ENCODE results near the gene NUDT4.
"Not testable (repeated sequence)": the region's sequence is repeated elsewhere in the genome, so short reads cannot be mapped to it uniquely, and the experiment has no call there.

NUDT4 gene

DNA sequence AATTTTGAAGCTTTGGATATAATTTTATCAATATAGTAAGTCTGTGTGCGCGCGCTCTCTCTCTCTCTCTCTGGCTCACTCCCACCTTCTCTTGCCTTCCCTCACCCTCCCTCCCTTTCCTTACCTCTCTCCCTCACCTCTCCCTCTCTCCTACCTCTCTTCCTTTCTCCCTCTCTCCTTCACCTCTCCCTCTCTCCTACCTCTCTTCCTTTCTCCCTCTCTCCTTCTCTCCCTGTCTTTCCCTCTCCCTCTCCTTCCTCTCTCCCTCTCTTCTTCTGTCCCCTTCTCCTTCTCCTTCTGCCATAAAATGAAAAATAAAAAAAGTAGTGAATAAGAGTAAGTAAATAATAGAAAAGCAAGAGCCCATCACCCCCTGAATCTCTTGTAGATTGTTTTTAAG, 9.0 kb upstream of the NUDT4 start:
- no peak for DNase-seq

DNA sequence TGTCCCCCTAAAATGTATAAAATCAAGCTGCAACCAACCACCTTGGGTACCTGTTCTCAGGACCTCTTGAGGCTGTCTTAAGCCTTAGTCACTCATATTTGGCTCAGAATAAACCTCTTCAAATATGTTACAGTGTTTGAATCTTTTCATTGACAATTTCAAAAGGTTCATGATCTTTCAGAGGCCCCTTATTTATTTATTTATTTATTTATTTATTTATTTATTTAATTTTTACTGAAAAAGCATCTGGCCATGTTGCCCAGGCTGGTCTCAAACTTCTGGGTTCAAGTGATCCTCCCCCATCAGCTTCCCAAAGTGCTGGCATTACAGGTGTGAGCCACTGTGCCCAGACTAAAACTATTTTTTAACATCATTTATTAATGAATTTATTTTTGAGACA, 8.2 kb upstream of the NUDT4 start:
- no peak for DNase-seq

GRCh38 chr12:93370947-93371346, 6.8 kb upstream of the NUDT4 start:
- no peak for DNase-seq

- DNase-seq = no peak
Observed at GRCh38 chr12:93373961-93374656, 3.6 kb upstream of the NUDT4 start.

- DNase-seq = no peak
Observed at GRCh38 chr12:93375906-93376305, 1.8 kb upstream of the NUDT4 start.

- no peak for DNase-seq
Observed at GRCh38 chr12:93376436-93377251, 1.1 kb upstream of the NUDT4 start.

- DNase-seq = peak; percentile 66
Observed at GRCh38 chr12:93378196-93378997, 672 bp downstream of the NUDT4 start.

DNA sequence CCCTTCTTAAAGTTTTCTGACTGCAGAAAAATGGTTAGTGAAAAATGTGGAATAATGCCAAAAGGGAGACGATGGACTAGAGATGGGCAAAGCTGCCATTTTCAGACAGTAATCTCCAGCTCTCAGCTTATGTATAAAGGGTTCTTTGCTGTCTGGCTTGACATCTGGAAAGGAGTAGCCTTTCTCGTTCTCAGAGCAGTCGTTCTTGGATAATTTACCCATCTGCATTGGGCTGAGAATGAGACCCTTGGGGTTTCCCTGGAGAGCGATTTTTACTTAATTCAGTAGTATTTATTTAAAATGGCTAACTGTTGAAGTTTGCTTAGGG, 1.2 kb downstream of the NUDT4 start:
- no peak for DNase-seq

DNA sequence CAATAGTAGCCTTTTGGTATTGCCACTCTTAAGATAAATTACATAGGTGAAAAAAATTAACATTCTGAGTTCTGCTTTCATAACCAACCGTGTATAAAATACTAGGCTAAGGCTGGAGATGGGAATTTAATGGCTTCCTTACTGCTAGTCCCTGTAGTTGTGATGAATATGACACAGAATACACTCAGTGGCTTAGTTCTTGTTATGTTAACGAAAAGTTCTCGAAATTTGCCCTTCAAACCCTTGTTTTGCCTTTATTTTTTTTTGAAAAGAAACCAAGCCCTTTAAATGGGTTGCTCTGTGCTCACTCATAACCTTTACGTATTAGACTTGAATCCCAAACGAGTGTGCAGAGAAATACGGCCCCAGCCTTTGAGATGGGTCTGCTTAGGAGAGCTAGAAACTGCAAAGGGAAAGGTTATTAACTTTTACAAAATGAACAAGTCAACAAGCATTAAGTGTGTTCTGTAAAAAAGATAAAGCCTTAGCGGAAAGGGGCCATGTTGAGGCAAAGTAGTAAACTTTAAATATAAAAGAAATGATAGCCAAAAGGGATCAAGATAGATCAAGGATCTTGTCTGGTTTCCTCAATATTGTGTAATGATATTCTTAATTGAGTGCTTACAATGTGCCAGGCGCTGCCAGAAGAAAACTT, 1.7 kb downstream of the NUDT4 start:
- DNase-seq = no peak

- no peak for DNase-seq
Observed at GRCh38 chr12:93379981-93380361, 2.2 kb downstream of the NUDT4 start.

DNA sequence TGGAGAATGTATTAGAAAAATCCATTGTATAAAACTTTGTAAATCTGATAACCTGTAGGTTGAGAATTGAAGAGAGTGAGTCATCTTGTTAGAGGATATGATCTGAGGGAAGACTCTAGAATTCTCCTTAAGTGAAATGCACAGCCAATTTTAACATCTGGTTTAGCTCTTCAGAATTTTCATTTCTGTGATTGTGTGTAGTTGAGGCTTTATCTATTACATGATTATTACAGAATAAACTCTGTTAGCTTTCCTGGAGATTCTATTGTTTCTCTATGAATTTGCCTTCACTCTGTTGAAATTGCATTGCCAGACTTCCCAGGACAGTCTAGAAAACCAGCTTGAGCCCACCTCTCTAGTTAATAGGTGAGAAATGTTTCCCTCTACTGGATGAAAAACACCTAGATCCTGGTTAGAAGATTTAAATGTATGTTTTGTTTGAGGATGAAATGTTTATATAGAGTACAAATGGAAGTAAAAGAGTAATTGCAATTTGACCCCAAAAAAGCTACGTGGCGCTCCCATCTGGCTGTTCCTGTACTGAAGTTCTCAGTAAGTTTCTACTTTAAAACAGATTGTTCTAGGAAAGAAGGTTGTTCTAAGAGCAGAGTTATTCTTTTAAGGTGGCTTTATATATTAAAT, 2.9 kb downstream of the NUDT4 start:
- no peak for DNase-seq

DNA sequence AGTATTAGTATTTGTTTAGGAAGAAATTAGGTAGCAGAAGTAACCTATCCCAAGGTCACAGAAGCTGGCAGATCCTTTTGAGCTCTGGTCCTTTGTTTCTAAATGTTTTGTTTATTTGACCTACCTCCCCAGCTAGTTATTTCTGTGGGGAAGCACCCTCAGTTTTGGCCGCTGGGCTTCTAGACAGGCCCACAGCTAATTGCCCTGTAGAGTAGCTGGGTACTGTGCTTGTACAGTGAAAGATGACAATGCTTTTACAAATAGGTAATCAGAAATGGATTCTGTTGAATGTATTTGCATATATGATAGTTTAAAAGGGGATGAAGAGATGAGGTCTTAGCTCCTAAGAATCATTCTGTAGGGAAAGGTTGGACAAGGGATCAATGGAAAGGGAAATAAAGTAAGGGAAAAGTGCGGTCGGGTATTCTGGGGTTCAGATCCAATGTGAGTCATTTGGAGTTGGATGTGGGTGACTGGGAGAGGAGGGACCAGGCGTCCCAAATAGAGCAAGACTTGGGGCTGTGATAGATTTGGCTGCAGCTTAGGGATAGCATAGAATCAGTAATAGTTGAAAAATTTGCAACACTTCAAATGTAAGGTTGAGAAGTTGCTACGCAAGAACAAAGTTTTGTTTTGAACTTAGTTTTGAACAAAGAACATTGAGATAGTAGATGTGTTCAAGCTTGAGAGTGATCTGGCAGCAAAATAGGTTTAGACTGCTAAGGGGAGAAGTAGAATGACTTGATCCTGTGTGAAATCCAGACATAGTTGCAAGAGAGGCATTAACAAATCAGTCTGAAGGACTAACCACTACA, 3.6 kb downstream of the NUDT4 start:
- no peak for DNase-seq

DNA sequence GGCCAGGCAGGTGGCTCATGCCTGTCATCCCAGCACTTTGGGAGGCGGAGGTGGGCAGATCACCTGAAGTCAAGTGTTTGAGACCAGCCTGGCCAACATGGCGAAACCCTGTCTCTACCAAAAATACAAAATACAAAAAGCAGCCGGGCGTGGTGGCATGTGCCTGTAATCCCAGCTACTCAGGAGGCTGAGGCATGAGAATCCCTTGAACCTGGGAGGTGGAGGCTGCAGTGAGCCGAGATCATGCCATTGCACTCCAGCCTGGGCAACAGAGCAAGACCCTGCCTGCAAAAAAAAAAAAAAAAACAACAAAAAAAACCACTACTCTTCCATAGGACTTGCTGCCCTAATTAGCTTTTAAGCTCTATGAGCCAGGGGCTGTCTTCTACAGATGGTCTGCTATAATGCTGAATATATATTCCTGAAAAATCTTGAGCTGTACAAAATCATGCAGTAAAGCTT, 4.3 kb downstream of the NUDT4 start:
- DNase-seq = not testable (repeated sequence)

DNA sequence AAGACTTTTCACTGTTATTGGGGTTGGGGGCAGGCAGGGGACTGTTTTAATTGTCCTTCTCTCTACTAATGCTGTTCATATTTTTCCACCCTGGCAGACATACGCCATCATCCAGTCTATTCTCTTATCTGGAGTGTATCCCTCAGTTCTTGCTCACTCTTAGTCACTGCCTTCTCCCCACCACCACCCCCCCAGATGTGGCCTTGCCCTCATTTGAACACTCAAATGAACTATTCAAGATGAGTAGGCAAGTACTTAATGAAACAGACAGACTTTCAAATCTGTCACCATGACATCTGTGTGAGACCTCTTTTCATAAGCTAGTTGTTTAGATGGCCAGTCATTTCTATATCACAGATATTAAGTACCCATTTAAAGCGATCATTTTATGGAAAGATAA, 10.1 kb downstream of the NUDT4 start:
- no peak for DNase-seq

- DNase-seq = no peak
Observed at GRCh38 chr12:93390031-93390430, 12.3 kb downstream of the NUDT4 start.

- no peak for DNase-seq
Observed at GRCh38 chr12:93390549-93391297, 13.0 kb downstream of the NUDT4 start.

GRCh38 chr12:93393425-93393824, 15.7 kb downstream of the NUDT4 start:
- no peak for DNase-seq

- no peak for DNase-seq
Observed at GRCh38 chr12:93397412-93397811, 19.7 kb downstream of the NUDT4 start.

GRCh38 chr12:93399183-93399863, 21.6 kb downstream of the NUDT4 start:
- DNase-seq = not testable (repeated sequence)
